H9 (cell line): ENCODE data around the gene XRCC6. TPM values are rescaled to one million over a fixed set of nuclear protein-coding genes. Genes with fewer than 3 reads are reported as not detected.

ENCODE experiments used
- DNase-seq: peaks from one replicate; pipeline ENCODE4 v3.0.0-alpha.2; 2017
- H2AFZ ChIP-seq: one replicate; pipeline ENCODE4 v1.6.1; 2013; ENCODE audit warnings: mild to moderate bottlenecking, low read length, control low read depth, moderate library complexity
- H2AK5ac ChIP-seq: 2 replicates; pipeline ENCODE4 v1.6.1; 2013; ENCODE audit warnings: low read length, control low read depth, mixed read lengths; ENCODE audit not compliant: insufficient read length
- H2BK120ac ChIP-seq: one replicate; pipeline ENCODE4 v1.6.1; 2013; ENCODE audit warnings: low read depth, mild to moderate bottlenecking, low read length, control low read depth, inconsistent platforms; ENCODE audit not compliant: poor library complexity, severe bottlenecking
- H2BK12ac ChIP-seq: 2 replicates; pipeline ENCODE4 v1.6.1; 2013; ENCODE audit warnings: low read length, control low read depth, mixed read lengths, low read depth; ENCODE audit not compliant: insufficient read length
- H2BK15ac ChIP-seq: 2 replicates; pipeline ENCODE4 v1.6.1; 2013; ENCODE audit warnings: low read depth, low read length, control low read depth
- H2BK20ac ChIP-seq: one replicate; pipeline ENCODE4 v1.6.1; 2013; ENCODE audit warnings: low read depth, mild to moderate bottlenecking, low read length, control low read depth, inconsistent platforms; ENCODE audit not compliant: poor library complexity, severe bottlenecking
- H2BK5ac ChIP-seq: 2 replicates; pipeline ENCODE4 v1.6.1; 2013; ENCODE audit warnings: low read length, control low read depth, mixed read lengths; ENCODE audit not compliant: insufficient read length
- H3K14ac ChIP-seq: 2 replicates; pipeline ENCODE4 v1.6.1; 2013; ENCODE audit warnings: low read length, control low read depth; ENCODE audit not compliant: insufficient read depth
- H3K18ac ChIP-seq: 2 replicates; pipeline ENCODE4 v1.6.1; 2013; ENCODE audit warnings: low read depth, mild to moderate bottlenecking, mixed read lengths, low read length, control low read depth; ENCODE audit not compliant: insufficient read length
- H3K23ac ChIP-seq: 2 replicates; pipeline ENCODE4 v1.6.1; 2013; ENCODE audit warnings: low read length, control low read depth, mixed read lengths, low read depth; ENCODE audit not compliant: insufficient read length
- H3K23me2 ChIP-seq: 2 replicates; pipeline ENCODE4 v1.6.1; 2013; ENCODE audit warnings: low read depth, mild to moderate bottlenecking, mixed read lengths, low read length, control low read depth; ENCODE audit not compliant: insufficient read length, poor library complexity, severe bottlenecking
- H3K27ac ChIP-seq: 2 replicates; pipeline ENCODE4 v1.5.1; 2013; ENCODE audit warnings: low read length, control low read depth, mixed read lengths, low read depth; ENCODE audit not compliant: insufficient read length
- H3K27me3 ChIP-seq: 2 replicates; pipeline ENCODE4 v1.6.1; 2013; ENCODE audit warnings: low read length, control low read depth, inconsistent platforms; ENCODE audit not compliant: insufficient read depth
- H3K4ac ChIP-seq: 2 replicates; pipeline ENCODE4 v1.6.1; 2013; ENCODE audit warnings: low read depth, mild to moderate bottlenecking, control low read depth, inconsistent platforms, low read length, moderate library complexity
- H3K4me1 ChIP-seq: 2 replicates; pipeline ENCODE4 v1.6.1; 2013; ENCODE audit warnings: low read length, control low read depth, inconsistent platforms; ENCODE audit not compliant: insufficient read depth
- H3K4me2 ChIP-seq: 2 replicates; pipeline ENCODE4 v1.6.1; 2013; ENCODE audit warnings: low read length, control low read depth, mixed read lengths; ENCODE audit not compliant: insufficient read length, insufficient read depth
- H3K56ac ChIP-seq: 2 replicates; pipeline ENCODE4 v1.6.1; 2013; ENCODE audit warnings: low read depth, mild to moderate bottlenecking, mixed read lengths, low read length, control low read depth; ENCODE audit not compliant: insufficient read length
- H3K79me1 ChIP-seq: 2 replicates; pipeline ENCODE4 v1.6.1; 2013; ENCODE audit warnings: low read depth, mild to moderate bottlenecking, moderate library complexity, low read length, control low read depth, inconsistent platforms; ENCODE audit not compliant: insufficient read depth, poor library complexity, severe bottlenecking
- H3K79me2 ChIP-seq: 2 replicates; pipeline ENCODE4 v1.6.1; 2013; ENCODE audit warnings: low read length, control low read depth, inconsistent platforms; ENCODE audit not compliant: insufficient read depth
- H3K9ac ChIP-seq: 2 replicates; pipeline ENCODE4 v1.6.1; 2013; ENCODE audit warnings: low read length, control low read depth, mixed read lengths; ENCODE audit not compliant: insufficient read length; ENCODE audit errors: extremely low read depth
- H3K9me3 ChIP-seq: one replicate; pipeline ENCODE4 v1.6.1; 2013; ENCODE audit warnings: low read depth, low read length, inconsistent platforms; ENCODE audit not compliant: control insufficient read depth
- H3T11ph ChIP-seq: one replicate; pipeline ENCODE4 v1.6.1; 2013; ENCODE audit warnings: mild to moderate bottlenecking, low read length, control low read depth, inconsistent platforms
- H4K20me1 ChIP-seq: one replicate; pipeline ENCODE4 v1.6.1; 2013; ENCODE audit not compliant: control insufficient read depth, insufficient read length, insufficient read depth
- H4K5ac ChIP-seq: 2 replicates; pipeline ENCODE4 v1.6.1; 2013; ENCODE audit warnings: low read depth, mild to moderate bottlenecking, mixed read lengths, low read length, control low read depth; ENCODE audit not compliant: insufficient read length
- H4K8ac ChIP-seq: replicated peaks from 2 replicates; pipeline ENCODE4 v1.6.1; 2013; ENCODE audit warnings: low read length, control low read depth, mixed read lengths, low read depth; ENCODE audit not compliant: insufficient read length
- H4K91ac ChIP-seq: 2 replicates; pipeline ENCODE4 v1.6.1; 2013; ENCODE audit warnings: low read depth, mild to moderate bottlenecking, moderate library complexity, mixed read lengths, low read length, control low read depth; ENCODE audit not compliant: insufficient read length
- H3K27ac Mint-ChIP-seq, 3 experiments: 2 replicates in 2 of 3; 3 replicates in 1 of 3; pipeline ENCODE4 v1.8.0; 2020 to 2021; ENCODE audit warnings: mixed read lengths in 3 of 3, mild to moderate bottlenecking in 1 of 3, moderate library complexity in 1 of 3
- H3K27me3 Mint-ChIP-seq: 2 replicates; pipeline ENCODE4 v1.8.0; 2021; ENCODE audit warnings: low read depth, mild to moderate bottlenecking, moderate library complexity, mixed read lengths
- H3K36me3 Mint-ChIP-seq, 3 experiments: 2 replicates in 2 of 3; 3 replicates in 1 of 3; pipeline ENCODE4 v1.8.0; 2020 to 2021; ENCODE audit warnings: low read depth in 3 of 3, mixed read lengths in 3 of 3; ENCODE audit not compliant: insufficient read depth in 1 of 3
- H3K4me1 Mint-ChIP-seq, 2 experiments: 2 replicates each; pipeline ENCODE4 v1.8.0; 2020; ENCODE audit warnings: mixed read lengths in 2 of 2
- H3K4me3 Mint-ChIP-seq, 2 experiments: 2 replicates in 1 of 2; 3 replicates in 1 of 2; pipeline ENCODE4 v1.8.0; 2020 to 2021; ENCODE audit warnings: mild to moderate bottlenecking in 2 of 2, mixed read lengths in 2 of 2, moderate library complexity in 1 of 2
- H3K9me3 Mint-ChIP-seq, 2 experiments: 2 replicates in 1 of 2; 3 replicates in 1 of 2; pipeline ENCODE4 v1.8.0; 2020; ENCODE audit warnings: mild to moderate bottlenecking in 2 of 2, mixed read lengths in 2 of 2, moderate library complexity in 1 of 2
- CTCF ChIP-seq: fragments of 200-600 bp; sonication (generic); conservative IDR thresholded peaks from 3 replicates; pipeline ENCODE4 v1.8.0; 2021; ENCODE audit warnings: antibody characterized with exemption, mild to moderate bottlenecking
- WGBS: extraction: QIAGEN DNeasy Blood & Tissue Kit; methylation state at CpG from one replicate; pipeline ENCODE4 v1.1.7; 2013; ENCODE audit warnings: missing lambda C conversion rate, low lambda C conversion rate, mixed read lengths; ENCODE audit not compliant: insufficient read length; ENCODE audit errors: extremely low coverage; 5-methylcytosine and 5-hydroxymethylcytosine counted together
- total RNA-seq: library from RNA; stranded (reverse); gene quantifications from 2 replicates; pipeline ENCODE4 v1.2.1, GENCODE V29; 2021

Gene XRCC6
- total RNA-seq, 1 experiment from 2014 or later, result 461 TPM

- no peak overlapping the region for H3T11ph ChIP-seq
- H3K27me3 Mint-ChIP-seq, result no peaks in the 10 kb centered on the region
- no peak for TF ChIP-seq CTCF
- no peak overlapping the region for H2BK20ac ChIP-seq
- H3K36me3 Mint-ChIP-seq, result peaks cover 25 to 55% (median 44%) of the 10 kb centered on the region in 3 experiments; a peak in 6 of 7 replicates
- H4K91ac ChIP-seq, result no peak overlapping the region
- no peak overlapping the region for H3K9ac ChIP-seq
- H3K79me2 ChIP-seq, result no peaks in the 10 kb centered on the region
- no peak for DNase-seq
- no peak overlapping the region for H3K56ac ChIP-seq
- no peak overlapping the region for H2BK15ac ChIP-seq
- no peaks in the 10 kb centered on the region for H3K79me1 ChIP-seq
- no peak overlapping the region for H3K23ac ChIP-seq
- no peaks in the 10 kb centered on the region for H3K9me3 ChIP-seq
- H2BK120ac ChIP-seq, result no peak overlapping the region
- H3K4me3 Mint-ChIP-seq, result no peak overlapping the region
- H3K27me3 ChIP-seq, result no peaks in the 10 kb centered on the region
- no peak overlapping the region for H4K8ac ChIP-seq
- no peak overlapping the region for H3K4ac ChIP-seq
- no peaks in the 10 kb centered on the region for H3K4me1 ChIP-seq
- no peak overlapping the region for H3K27ac Mint-ChIP-seq
- no peak overlapping the region for H2AFZ ChIP-seq
- H3K14ac ChIP-seq, result no peak overlapping the region
- no peaks in the 10 kb centered on the region for H4K20me1 ChIP-seq
- H2AK5ac ChIP-seq, result no peak overlapping the region
- no peak overlapping the region for H2BK5ac ChIP-seq
- no peaks in the 10 kb centered on the region for H3K23me2 ChIP-seq
- H3K18ac ChIP-seq, result no peak overlapping the region
- no peak overlapping the region for H4K5ac ChIP-seq
- no peaks in the 10 kb centered on the region for H3K4me1 Mint-ChIP-seq
- no peak overlapping the region for H2BK12ac ChIP-seq
- H3K4me2 ChIP-seq, result no peak overlapping the region
- H3K9me3 Mint-ChIP-seq, result no peaks in the 10 kb centered on the region
- WGBS, result no CpG with 5 or more reads among the region's 4 CpGs
- no peak overlapping the region for H3K27ac ChIP-seq
These were observed 17.2 kb upstream of the XRCC6 start for GRCh38 chr22:41603873-41604332.
